ENCODE measurements around the gene APBB3.

APBB3 gene

GRCh38 chr5:140546851-140547507, 17.4 kb downstream of the APBB3 start:
- peak; percentile 8; the same call in 2 of the 3 replicates for ATAC-seq
- TF ChIP-seq CSDC2 (CRISPR knock-in tag; IDR thresholded peaks at IDR 0.05) (no peak), BACH2 (CRISPR knock-in tag; IDR thresholded peaks at IDR 0.05; ENCODE audit: borderline replicate concordance) (no peak), CSRNP3 (CRISPR knock-in tag; IDR thresholded peaks at IDR 0.05) (no peak), ZNF8 (CRISPR knock-in tag; IDR thresholded peaks at IDR 0.05) (no peak), SNAI2 (CRISPR knock-in tag; IDR thresholded peaks at IDR 0.05) (no peak), ZFP3 (CRISPR knock-in tag; IDR thresholded peaks at IDR 0.05) (no peak)

- TF ChIP-seq BACH2 (CRISPR knock-in tag; IDR thresholded peaks at IDR 0.05; ENCODE audit: borderline replicate concordance) (no peak), CREB5 (CRISPR knock-in tag; IDR thresholded peaks at IDR 0.05; ENCODE audit: low read depth) (no peak), CSDC2 (CRISPR knock-in tag; IDR thresholded peaks at IDR 0.05) (no peak), ARNTL (CRISPR knock-in tag; IDR thresholded peaks at IDR 0.05; ENCODE audit: borderline replicate concordance, low read depth) (no peak), CSRNP3 (CRISPR knock-in tag; IDR thresholded peaks at IDR 0.05) (no peak), POU6F1 (CRISPR knock-in tag; IDR thresholded peaks at IDR 0.05; ENCODE audit: borderline replicate concordance, low read depth) (no peak), ZNF70 (CRISPR knock-in tag; IDR thresholded peaks at IDR 0.05) (no peak), ZFP3 (CRISPR knock-in tag; IDR thresholded peaks at IDR 0.05) (no peak), RARB (CRISPR knock-in tag; IDR thresholded peaks at IDR 0.05) (no peak), TOX (CRISPR knock-in tag; IDR thresholded peaks at IDR 0.05; ENCODE audit: borderline replicate concordance) (no peak), TCF4 (CRISPR knock-in tag; IDR thresholded peaks at IDR 0.05; ENCODE audit: borderline replicate concordance) (no peak), OSR1 (CRISPR knock-in tag; IDR thresholded peaks at IDR 0.05) (no peak)
- no peak for ATAC-seq
Observed at GRCh38 chr5:140545606-140546005, 18.8 kb downstream of the APBB3 start.

GRCh38 chr5:140544986-140545385, 19.4 kb downstream of the APBB3 start:
- ATAC-seq: no peak
- no peak for TF ChIP-seq TCF4 (CRISPR knock-in tag; IDR thresholded peaks at IDR 0.05; ENCODE audit: borderline replicate concordance)

GRCh38 chr5:140542972-140543371, 21.4 kb downstream of the APBB3 start:
- no peak for ATAC-seq

More at GRCh38 chr5:140542972-140543371, 21.4 kb downstream of the APBB3 start:
- TF ChIP-seq ESRRG (CRISPR knock-in tag; IDR thresholded peaks at IDR 0.05) (no peak), ZNF8 (CRISPR knock-in tag; IDR thresholded peaks at IDR 0.05) (no peak), TOX (CRISPR knock-in tag; IDR thresholded peaks at IDR 0.05; ENCODE audit: borderline replicate concordance) (no peak), ZFP30 (CRISPR knock-in tag; IDR thresholded peaks at IDR 0.05) (no peak), SNAI2 (CRISPR knock-in tag; IDR thresholded peaks at IDR 0.05) (no peak), PATZ1 (CRISPR knock-in tag; IDR thresholded peaks at IDR 0.05; ENCODE audit: borderline replicate concordance) (no peak), ZNF70 (CRISPR knock-in tag; IDR thresholded peaks at IDR 0.05) (no peak), ARNTL (CRISPR knock-in tag; IDR thresholded peaks at IDR 0.05; ENCODE audit: borderline replicate concordance, low read depth) (no peak), ISL1 (CRISPR knock-in tag; IDR thresholded peaks at IDR 0.05) (no peak), CREB5 (CRISPR knock-in tag; IDR thresholded peaks at IDR 0.05; ENCODE audit: low read depth) (no peak), CSRNP3 (CRISPR knock-in tag; IDR thresholded peaks at IDR 0.05) (no peak)

All from SK-N-SH treated with all-trans-retinoic acid at 6 μM for 48 hours (cell line).